ENCODE measurements around the gene MAP3K8. TPM values are rescaled to one million over a fixed set of nuclear protein-coding genes. Genes with fewer than 3 reads are reported as not detected.
"Not testable (repeated sequence)": the region's sequence is repeated elsewhere in the genome, so short reads cannot be mapped to it uniquely, and the experiment has no call there.

MAP3K8 gene
- total RNA-seq, 1 donor from 2014 or later: 34.0 TPM

- no peaks in the 10 kb centered on the region for H3K27me3 ChIP-seq (ENCODE audit: low read depth)
- intact Hi-C loops (cut with DNase I): no loop called here
- DNase-seq (peak; percentile 67), ATAC-seq (peak; percentile 2 to 37)
- peaks cover 10% of the 10 kb centered on the region for H3K36me3 ChIP-seq
- H3K4me1 ChIP-seq: peaks cover 50% of the 10 kb centered on the region
- H3K4me3 ChIP-seq: peak overlapping the region; percentile 76
- H3K9me3 ChIP-seq: no peaks in the 10 kb centered on the region
- TF ChIP-seq, protein P1, sequence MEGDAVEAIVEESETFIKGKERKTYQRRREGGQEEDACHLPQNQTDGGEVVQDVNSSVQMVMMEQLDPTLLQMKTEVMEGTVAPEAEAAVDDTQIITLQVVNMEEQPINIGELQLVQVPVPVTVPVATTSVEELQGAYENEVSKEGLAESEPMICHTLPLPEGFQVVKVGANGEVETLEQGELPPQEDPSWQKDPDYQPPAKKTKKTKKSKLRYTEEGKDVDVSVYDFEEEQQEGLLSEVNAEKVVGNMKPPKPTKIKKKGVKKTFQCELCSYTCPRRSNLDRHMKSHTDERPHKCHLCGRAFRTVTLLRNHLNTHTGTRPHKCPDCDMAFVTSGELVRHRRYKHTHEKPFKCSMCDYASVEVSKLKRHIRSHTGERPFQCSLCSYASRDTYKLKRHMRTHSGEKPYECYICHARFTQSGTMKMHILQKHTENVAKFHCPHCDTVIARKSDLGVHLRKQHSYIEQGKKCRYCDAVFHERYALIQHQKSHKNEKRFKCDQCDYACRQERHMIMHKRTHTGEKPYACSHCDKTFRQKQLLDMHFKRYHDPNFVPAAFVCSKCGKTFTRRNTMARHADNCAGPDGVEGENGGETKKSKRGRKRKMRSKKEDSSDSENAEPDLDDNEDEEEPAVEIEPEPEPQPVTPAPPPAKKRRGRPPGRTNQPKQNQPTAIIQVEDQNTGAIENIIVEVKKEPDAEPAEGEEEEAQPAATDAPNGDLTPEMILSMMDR (IDR thresholded peaks at IDR 0.05): no peak
- H3K27ac ChIP-seq: peak overlapping the region; percentile 99
Observed at GRCh38 chr10:30432622-30433305, 1.2 kb upstream of the MAP3K8 start.

- H3K4me1 ChIP-seq: peaks cover 51% of the 10 kb centered on the region
- H3K9me3 ChIP-seq: no peaks in the 10 kb centered on the region
- intact Hi-C loops (cut with DNase I): no loop called here
- DNase-seq (peak; percentile 90), ATAC-seq (peak; percentile 50 to 62)
- H3K27me3 ChIP-seq (ENCODE audit: low read depth): no peaks in the 10 kb centered on the region
- H3K36me3 ChIP-seq: peaks cover 14% of the 10 kb centered on the region
- H3K27ac ChIP-seq: peak overlapping the region; percentile 99
- TF ChIP-seq, protein P1 (IDR thresholded peaks at IDR 0.05): no peak
- H3K4me3 ChIP-seq: peak overlapping the region; percentile 76
Observed at GRCh38 chr10:30433306-30433729, 666 bp upstream of the MAP3K8 start.

DNA sequence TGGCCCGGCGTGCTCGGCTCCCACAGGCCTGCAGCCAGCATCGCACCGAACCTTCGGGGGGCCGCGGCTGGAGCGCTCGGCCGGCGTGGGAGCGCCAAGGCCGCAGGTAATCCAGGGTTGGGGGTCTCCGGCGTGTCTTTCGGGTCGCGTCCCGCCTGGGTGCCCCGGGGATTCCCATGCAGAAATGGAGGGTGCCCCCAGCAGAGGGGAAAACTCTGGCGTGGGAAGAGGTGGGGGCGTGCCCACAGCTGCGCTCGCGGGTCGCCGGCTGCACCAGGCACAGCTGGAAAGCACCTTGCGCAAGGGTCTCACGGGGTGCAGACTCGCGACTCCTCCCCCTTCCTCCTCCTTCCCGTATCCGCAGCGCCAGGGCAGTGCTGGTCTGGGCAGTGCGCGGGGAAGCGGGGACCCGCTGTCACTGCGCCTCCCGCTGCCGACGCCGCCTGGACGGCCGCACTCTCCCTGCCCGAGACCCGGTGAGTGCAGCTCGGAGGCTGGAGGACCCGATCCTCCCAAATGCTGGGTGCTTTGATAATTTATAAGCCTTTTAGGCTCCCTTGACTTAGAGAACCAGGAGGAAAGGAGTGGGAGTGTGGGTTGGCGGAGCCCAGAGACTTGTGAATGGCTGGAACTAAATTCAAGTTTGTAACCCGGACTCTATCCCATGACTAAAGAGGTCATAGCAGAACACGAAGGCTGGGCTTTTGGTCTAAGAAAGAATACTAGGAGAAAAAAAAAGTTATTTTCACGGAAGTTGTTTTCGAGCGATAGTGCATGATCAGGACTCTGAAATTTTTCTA lies 489 bp downstream of the MAP3K8 start:
- no peaks in the 10 kb centered on the region for H3K27me3 ChIP-seq (ENCODE audit: low read depth)
- intact Hi-C loops (cut with DNase I): no loop called here
- TF ChIP-seq, protein P1 (IDR thresholded peaks at IDR 0.05): no peak
- H3K9me3 ChIP-seq: no peaks in the 10 kb centered on the region
- peak overlapping the region; percentile 99 for H3K27ac ChIP-seq
- H3K4me3 ChIP-seq: peak overlapping the region; percentile 76
- peaks cover 63% of the 10 kb centered on the region for H3K4me1 ChIP-seq
- peak; percentile 80 to 90 for ATAC-seq
- peaks cover 26% of the 10 kb centered on the region for H3K36me3 ChIP-seq
- peak; percentile 95 for DNase-seq

- Histone ChIP-seq H3K9me3 (no peaks in the 10 kb centered on the region), H3K27me3 (ENCODE audit: low read depth) (no peaks in the 10 kb centered on the region), H3K27ac (peak overlapping the region; percentile 99), H3K4me1 (peaks cover 64% of the 10 kb centered on the region), H3K36me3 (peaks cover 32% of the 10 kb centered on the region), H3K4me3 (peak overlapping the region; percentile 76)
- no peak for ATAC-seq
- TF ChIP-seq, protein P1 (IDR thresholded peaks at IDR 0.05): no peak
- no peak for DNase-seq
- intact Hi-C loops (cut with DNase I): no loop called here
Observed at GRCh38 chr10:30435073-30435422, 1.1 kb downstream of the MAP3K8 start.

- Histone ChIP-seq H3K4me3 (peak overlapping the region; percentile 76), H3K36me3 (peaks cover 35% of the 10 kb centered on the region), H3K4me1 (peaks cover 64% of the 10 kb centered on the region), H3K27ac (peak overlapping the region; percentile 99)
- intact Hi-C loops (cut with DNase I); H3K9me3 ChIP-seq; DNase-seq; ATAC-seq; H3K27me3 ChIP-seq (ENCODE audit: low read depth): not testable (repeated sequence)
Observed at GRCh38 chr10:30435499-30436167, 1.6 kb downstream of the MAP3K8 start.

Measured in lower lobe of right lung (tissue), 2 donors.